Diencephalon (tissue), 1 donor: ENCODE results near the gene HBE1. TPM values are rescaled to one million over a fixed set of nuclear protein-coding genes. Genes with fewer than 3 reads are reported as not detected.

Experiments used
- total RNA-seq: library from RNA; depleted of rRNA; stranded (reverse); fragments of >200 nt; gene quantifications from one replicate; pipeline ENCODE4 v1.2.3, GENCODE V29; 2014

Gene HBE1
- 13.8 TPM for total RNA-seq

DNA sequence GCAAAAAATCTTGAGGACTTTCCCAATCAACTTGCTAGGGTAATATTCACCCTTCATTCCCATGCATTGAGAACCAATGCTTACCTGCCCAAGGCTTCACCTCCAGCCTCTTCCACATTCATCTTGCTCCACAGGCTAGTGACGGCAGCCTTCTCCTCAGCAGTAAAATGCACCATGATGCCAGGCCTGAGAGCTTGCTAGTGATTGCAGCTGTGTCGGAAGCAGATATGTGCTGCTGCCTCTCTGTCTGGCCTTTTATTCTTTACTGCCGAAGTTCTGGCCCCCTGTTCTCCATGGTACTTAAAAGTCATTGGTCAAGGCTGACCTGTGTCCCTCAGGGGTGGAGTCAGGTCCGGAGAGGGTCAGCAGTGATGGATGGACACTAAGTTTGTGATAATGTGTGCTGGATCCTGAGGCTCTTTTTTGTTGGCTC is at the start of gene HBE1:
TSS of gene HBE1 (minus strand) at position 231 of the 433 bp plus-strand sequence. CDS start at position 176, 55 bp downstream.

DNA sequence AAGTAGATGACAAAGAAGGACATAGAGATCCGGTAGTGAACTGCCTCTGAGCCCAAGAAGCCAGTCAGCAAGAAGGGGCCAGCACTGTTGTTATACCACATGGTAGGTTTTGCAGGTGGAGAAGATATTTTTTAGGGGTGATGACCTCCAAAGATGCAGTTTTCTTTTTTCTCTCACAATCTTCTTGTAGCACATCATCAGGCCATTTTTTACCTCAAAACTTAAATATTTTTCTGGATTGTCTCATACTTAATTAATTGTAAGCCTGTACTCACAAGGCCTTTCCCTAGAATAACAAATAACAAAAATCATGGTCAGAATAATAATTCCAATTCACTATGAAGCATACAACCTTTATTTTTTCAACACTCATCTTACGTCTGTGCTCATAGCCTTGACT is 32.1 kb upstream of the HBE1 start, which contains the start of gene OR51B4:
TSS of gene OR51B4 (minus strand) at position 101 of the 400 bp plus-strand sequence. CDS start at position 101, 0 bp downstream.

DNA sequence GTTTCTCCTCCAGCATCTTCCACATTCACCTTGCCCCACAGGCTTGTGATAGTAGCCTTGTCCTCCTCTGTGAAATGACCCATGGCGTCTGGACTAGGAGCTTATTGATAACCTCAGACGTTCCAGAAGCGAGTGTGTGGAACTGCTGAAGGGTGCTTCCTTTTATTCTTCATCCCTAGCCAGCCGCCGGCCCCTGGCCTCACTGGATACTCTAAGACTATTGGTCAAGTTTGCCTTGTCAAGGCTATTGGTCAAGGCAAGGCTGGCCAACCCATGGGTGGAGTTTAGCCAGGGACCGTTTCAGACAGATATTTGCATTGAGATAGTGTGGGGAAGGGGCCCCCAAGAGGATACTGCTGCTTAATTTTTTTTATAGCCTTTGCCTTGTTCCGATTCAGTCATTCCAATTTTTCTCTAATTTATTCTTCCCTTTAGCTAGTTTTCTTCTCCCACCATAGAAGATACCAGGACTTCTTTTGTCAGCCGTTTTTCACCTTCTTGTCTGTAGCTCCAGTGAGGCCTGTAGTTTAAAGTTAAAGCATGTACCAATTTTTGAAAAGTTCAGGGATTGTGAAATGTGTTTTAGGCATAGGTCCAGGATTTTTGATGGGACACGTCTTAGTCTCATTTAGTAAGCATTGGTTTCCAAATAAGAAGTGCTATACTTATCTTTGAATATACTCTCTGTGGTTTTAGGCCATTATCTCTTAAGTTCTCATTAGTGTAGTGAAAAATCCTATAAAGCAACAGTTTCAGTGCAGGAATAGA is 14.9 kb downstream of the HBE1 start, which contains the start of gene HBG2:
TSS of gene HBG2 (minus strand) at position 136 of the 768 bp plus-strand sequence. CDS start at position 83, 53 bp downstream.

GRCh38 chr11:5249807-5250396 is 19.8 kb downstream of the HBE1 start, which contains the start of gene HBG1:
TSS of gene HBG1 (minus strand) at chr11:5249857. CDS start at chr11:5249804, 53 bp downstream.

DNA sequence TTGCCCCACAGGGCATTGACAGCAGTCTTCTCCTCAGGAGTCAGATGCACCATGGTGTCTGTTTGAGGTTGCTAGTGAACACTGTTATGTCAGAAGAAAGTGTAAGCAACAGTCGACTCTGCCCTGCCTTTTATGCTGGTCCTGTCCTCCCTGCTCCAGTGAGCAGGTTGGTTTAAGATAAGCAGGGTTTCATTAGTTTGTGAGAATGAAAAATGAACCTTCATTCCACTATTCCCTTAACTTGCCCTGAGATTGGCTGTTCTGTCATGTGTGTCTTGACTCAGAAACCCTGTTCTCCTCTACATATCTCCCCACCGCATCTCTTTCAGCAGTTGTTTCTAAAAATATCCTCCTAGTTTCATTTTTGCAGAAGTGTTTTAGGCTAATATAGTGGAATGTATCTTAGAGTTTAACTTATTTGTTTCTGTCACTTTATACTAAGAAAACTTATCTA is 35.3 kb downstream of the HBE1 start, which contains the start of gene HBD:
TSS of gene HBD (minus strand) at position 103 of the 454 bp plus-strand sequence. CDS start at position 53, 50 bp downstream.

GRCh38 chr11:5226732-5227310 is 42.9 kb downstream of the HBE1 start, which contains the start of gene HBB:
TSS of gene HBB (minus strand) at chr11:5227071. CDS start at chr11:5227021, 50 bp downstream.

Other genes with a start within 250 kb of the HBE1 start
- not detected for gene OR52J3, start 223.4 kb downstream of the HBE1 start, total RNA-seq
- not detected for gene OR52E2, start 210.3 kb downstream of the HBE1 start, total RNA-seq
- gene OR52E1, start 200.4 kb downstream of the HBE1 start, total RNA-seq, result not detected
- gene OR52A5, start 131.6 kb downstream of the HBE1 start, total RNA-seq, result not detected
- gene OR52A1, start 115.2 kb downstream of the HBE1 start, total RNA-seq, result not detected
- gene OR51V1, start 69.3 kb downstream of the HBE1 start, total RNA-seq, result not detected
- 550 TPM for gene HBB, start 42.9 kb downstream of the HBE1 start, total RNA-seq
- not detected for gene HBD, start 35.5 kb downstream of the HBE1 start, total RNA-seq
- gene HBG1, start 20.1 kb downstream of the HBE1 start, total RNA-seq, result 3.5 TPM
- 2,344 TPM for gene HBG2, start 15.2 kb downstream of the HBE1 start, total RNA-seq
- not detected for gene OR51B4, start 32.0 kb upstream of the HBE1 start, total RNA-seq
- 0.46 TPM for gene OR51B2, start 54.4 kb upstream of the HBE1 start, total RNA-seq
- 0.46 TPM for gene OR51B5, start 73.6 kb upstream of the HBE1 start, total RNA-seq
- gene OR51B6, start 81.6 kb upstream of the HBE1 start, total RNA-seq, result not detected
- not detected for gene OR51M1, start 113.9 kb upstream of the HBE1 start, total RNA-seq
- not detected for gene OR51Q1, start 152.2 kb upstream of the HBE1 start, total RNA-seq
- gene OR51I1, start 171.6 kb upstream of the HBE1 start, total RNA-seq, result not detected
- not detected for gene OR51I2, start 179.4 kb upstream of the HBE1 start, total RNA-seq
- not detected for gene OR52D1, start 218.7 kb upstream of the HBE1 start, total RNA-seq
- gene UBQLN3, start 240.0 kb upstream of the HBE1 start, total RNA-seq, result 0.46 TPM
- 0.46 TPM for gene UBQLNL, start 246.8 kb upstream of the HBE1 start, total RNA-seq